K562 (cell line): ENCODE results near the gene CALM3. TPM values are rescaled to one million over a fixed set of nuclear protein-coding genes. Genes with fewer than 3 reads are reported as not detected.

Experiments used
- EGR1 ChIP-seq: fragments of 450-650 bp; conservative IDR thresholded peaks from 2 replicates; pipeline ENCODE4 v1.6.1; 2017; ENCODE audit warnings: mild to moderate bottlenecking
- ERF ChIP-seq: fragments of 450-650 bp; formaldehyde crosslinking; IDR thresholded peaks from 2 replicates; pipeline ENCODE4 v1.4.0; 2020; ENCODE audit warnings: mild to moderate bottlenecking, mixed read lengths
- EZH2 ChIP-seq: IDR thresholded peaks from 2 replicates; pipeline ENCODE4 v1.6.1; 2012; ENCODE audit warnings: low read depth, mild to moderate bottlenecking, inconsistent platforms, low read length, borderline replicate concordance
- FOXK2 ChIP-seq, 2 experiments: fragments of 450-650 bp; IDR thresholded peaks in 1 of 2; conservative IDR thresholded peaks in 1 of 2; 2 replicates each; pipeline ENCODE4 v1.6.1; 2016; ENCODE audit warnings: low read depth in 2 of 2, mild to moderate bottlenecking in 1 of 2
- GATAD2B ChIP-seq: fragments of 450-650 bp; IDR thresholded peaks from 2 replicates; pipeline ENCODE4 v1.6.1; 2017; ENCODE audit warnings: mild to moderate bottlenecking, borderline replicate concordance
- KDM5B ChIP-seq: fragments of 200-600 bp; sonication (generic); IDR thresholded peaks from 2 replicates; pipeline ENCODE4 v1.6.1; 2012; ENCODE audit warnings: low read depth, mild to moderate bottlenecking, moderate library complexity, low read length, control low read depth, inconsistent platforms; ENCODE audit not compliant: insufficient replicate concordance
- MCM3 ChIP-seq: fragments of 450-650 bp; IDR thresholded peaks from 2 replicates; pipeline ENCODE4 v1.6.1; 2016
- MECOM ChIP-seq: fragments of 250-450 bp; sonication (Bioruptor Pico); IDR thresholded peaks from 2 replicates; pipeline ENCODE4 v1.8.0; 2022; ENCODE audit warnings: inconsistent platforms
- PHF21A ChIP-seq: fragments of 450-650 bp; IDR thresholded peaks from 2 replicates; pipeline ENCODE4 v1.6.1; 2017; ENCODE audit warnings: low read depth, borderline replicate concordance
- PHF8 ChIP-seq: fragments of 200-600 bp; sonication (generic); IDR thresholded peaks from 2 replicates; pipeline ENCODE4 v1.6.1; 2012; ENCODE audit warnings: mixed run types, mild to moderate bottlenecking, inconsistent platforms, low read length, moderate library complexity, borderline replicate concordance
- RBM15 ChIP-seq: fragments of 200-400 bp; formaldehyde crosslinking; IDR thresholded peaks from 2 replicates; pipeline ENCODE4 v1.6.1; 2018; ENCODE audit warnings: mild to moderate bottlenecking, low read length, moderate library complexity; ENCODE audit not compliant: insufficient read depth
- RFX5 ChIP-seq: IDR thresholded peaks from 2 replicates; pipeline ENCODE4 v1.6.1; 2011; ENCODE audit warnings: low read depth, mild to moderate bottlenecking, improper control_type of control experiment, low read length
- SIN3B ChIP-seq: fragments of 450-650 bp; IDR thresholded peaks from 2 replicates; pipeline ENCODE4 v1.6.1; 2017; ENCODE audit warnings: low read depth, mild to moderate bottlenecking, moderate library complexity
- SMAD3 ChIP-seq: fragments of 450-650 bp; formaldehyde crosslinking; conservative IDR thresholded peaks from 2 replicates; pipeline ENCODE4 v1.4.0; 2020; ENCODE audit warnings: mild to moderate bottlenecking
- SOX6 ChIP-seq: fragments of 450-650 bp; IDR thresholded peaks from 2 replicates; pipeline ENCODE4 v1.6.1; 2014; ENCODE audit warnings: mild to moderate bottlenecking
- SRF ChIP-seq, 2 experiments: fragments of 250-450, 450-650 bp in 1 of 2; sonication (Bioruptor Pico) in 1 of 2; sonication (generic) in 1 of 2; formaldehyde crosslinking; IDR thresholded peaks; 2 replicates each; pipeline versions ENCODE4 v1.5.0 to v1.5.1; 2020 to 2022; ENCODE audit warnings: mild to moderate bottlenecking in 1 of 2, missing genetic modification reagents in 1 of 2
- TEAD1 ChIP-seq, 2 experiments: fragments of 450-650 bp in 1 of 2; sonication (generic) in 1 of 2; formaldehyde crosslinking; IDR thresholded peaks; 2 replicates each; pipeline versions ENCODE4 v1.4.0 to v1.8.0; 2020 to 2022; ENCODE audit warnings: mild to moderate bottlenecking in 2 of 2, missing genetic modification reagents in 1 of 2
- ZFP1 ChIP-seq: fragments of 450-650 bp; formaldehyde crosslinking; IDR thresholded peaks from 2 replicates; pipeline ENCODE4 v1.4.0; 2020; ENCODE audit warnings: mild to moderate bottlenecking, mixed read lengths
- ZKSCAN8 ChIP-seq: fragments of 200-800 bp; sonication (Bioruptor generic); IDR thresholded peaks from 2 replicates; pipeline ENCODE4 v1.6.1; 2016; ENCODE audit warnings: missing genetic modification characterization, missing compliant biosample characterization
- polyA plus RNA-seq, 8 experiments: library from polyadenylated mRNA; depleted of rRNA in 4 of 8; stranded (reverse) in 5 of 8; unstranded in 3 of 8; fragments of >200 nt; fragmentation: Nextera tagmentation in 2 of 8; fragmentation: Illumina TruSeq in 1 of 8; extraction: Ambion mirVana in 2 of 8; extraction: Trizol in 1 of 8; gene quantifications; 2 replicates each; pipeline versions ENCODE4 v1.2.1 to v1.2.3, GENCODE V29; 2011 to 2014; ENCODE audit warnings: inconsistent platforms in 1 of 8, missing spikeins in 1 of 8
- total RNA-seq, 7 experiments: library from RNA; depleted of rRNA in 6 of 7; stranded (reverse); fragments of >200 nt in 6 of 7; fragmentation: Illumina TruSeq in 2 of 7; extraction: Trizol in 2 of 7; gene quantifications; 2 replicates each; pipeline versions ENCODE4 v1.2.1 to v1.2.3, GENCODE V29; 2011 to 2021; ENCODE audit warnings: low replicate concordance in 1 of 7
- TF ChIP-seq, protein P1 (sequence below): sonication (generic); formaldehyde crosslinking; IDR thresholded peaks from 2 replicates; pipeline ENCODE4 v1.8.1; 2023; ENCODE audit warnings: mild to moderate bottlenecking, missing genetic modification reagents
- TF ChIP-seq, protein P2 (sequence below): IDR thresholded peaks from 2 replicates; pipeline ENCODE4 v1.6.1; 2012; ENCODE audit warnings: low read depth, low read length, improper control_type of control experiment, borderline replicate concordance
- TF ChIP-seq, protein P3 (sequence below), 3 experiments: IDR thresholded peaks in 2 of 3; conservative IDR thresholded peaks in 1 of 3; 2 replicates each; pipeline ENCODE4 v1.5.1; 2011 to 2012; ENCODE audit warnings: low read length in 3 of 3, mild to moderate bottlenecking in 3 of 3, control low read depth in 2 of 3, improper control_type of control experiment in 1 of 3, inconsistent platforms in 1 of 3, low read depth in 1 of 3, mixed read lengths in 1 of 3, moderate library complexity in 1 of 3; ENCODE audit not compliant: insufficient read depth in 2 of 3

CALM3 gene
- total and polyA plus RNA-seq, 9 of the 15 experiments (the other 6 are each of a cell fraction or from before 2014, with no cell fraction given) = 34.6 to 350 (median 156) TPM

DNA sequence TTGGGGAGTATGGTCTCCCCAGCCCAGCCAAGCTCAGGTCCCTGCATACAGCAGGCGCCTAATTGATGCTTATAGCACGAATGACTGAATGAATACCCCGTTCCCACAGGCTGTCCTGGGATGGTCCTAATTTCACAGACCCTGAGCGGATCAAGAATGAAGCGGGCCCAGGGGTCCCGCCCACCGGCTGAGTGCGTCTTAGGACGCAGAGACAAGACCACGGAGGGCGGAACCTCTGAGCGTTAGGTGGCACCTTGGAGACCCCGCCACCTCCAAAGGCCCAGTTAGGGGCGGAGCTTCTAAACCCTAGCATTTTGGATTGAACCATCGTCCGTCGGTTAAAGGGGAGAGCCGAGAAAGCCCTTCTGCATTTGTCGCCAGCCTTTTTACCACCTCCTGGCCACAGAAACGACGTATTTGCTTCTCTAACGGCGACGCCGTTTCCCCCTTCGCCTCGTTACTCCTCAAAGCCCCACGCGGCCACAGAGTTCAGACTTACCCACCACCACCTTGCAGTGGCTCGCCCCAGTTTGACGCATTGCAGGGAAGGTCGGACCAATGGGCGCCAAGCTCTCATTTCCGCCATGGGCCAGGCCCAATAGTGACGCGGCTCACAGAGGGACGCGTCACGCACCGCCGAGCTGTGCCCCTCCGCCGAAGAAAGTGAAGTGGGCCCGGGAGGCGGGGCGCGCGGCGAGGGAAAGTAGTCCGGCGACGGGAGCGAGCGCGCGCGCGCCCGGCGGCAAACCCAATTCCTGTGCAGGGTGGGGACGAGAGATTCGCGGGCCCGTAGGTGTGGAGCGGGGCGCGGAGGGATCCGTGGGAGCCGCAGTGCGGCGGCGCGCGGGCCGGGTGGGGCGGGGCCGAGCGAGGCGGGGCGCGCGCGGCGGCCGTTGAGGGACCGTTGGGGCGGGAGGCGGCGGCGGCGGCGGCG lies 479 bp upstream of the CALM3 start (continued):
- TF ChIP-seq SOX6 (peak; percentile 67), ZFP1 (no peak), ZKSCAN8 (CRISPR knock-in tag) (peak; percentile 100), SRF (CRISPR knock-in tag; IDR thresholded peaks at IDR 0.05) (peak in 1 of 2 experiments; percentile 53; a peak in 1 of 4 replicates), PHF21A (peak; percentile 92), GATAD2B (peak; percentile 74), EGR1 (peak; percentile 44; the same call in 1 of the 2 replicates), MCM3 (no peak), KDM5B (peak; percentile 93), RBM15 (no peak), ERF (CRISPR knock-in tag) (peak; percentile 90), MECOM (CRISPR knock-in tag) (peak; percentile 79), EZH2 (no peak), PHF8 (peak; percentile 84), RFX5 (no peak), FOXK2 (conservative IDR thresholded peaks at IDR 0.05 in 1 of 2, IDR thresholded peaks at IDR 0.05 in 1 of 2; ENCODE audit: low read depth in 2 of 2) (peak; percentile 50 to 100; a peak in 3 of 4 replicates), SIN3B (peak; percentile 77), SMAD3 (peak; percentile 78; the same call in 1 of the 2 replicates), TEAD1 (CRISPR knock-in tag; IDR thresholded peaks at IDR 0.05) (peak; percentile 82 to 88)
- TF ChIP-seq, protein P1, sequence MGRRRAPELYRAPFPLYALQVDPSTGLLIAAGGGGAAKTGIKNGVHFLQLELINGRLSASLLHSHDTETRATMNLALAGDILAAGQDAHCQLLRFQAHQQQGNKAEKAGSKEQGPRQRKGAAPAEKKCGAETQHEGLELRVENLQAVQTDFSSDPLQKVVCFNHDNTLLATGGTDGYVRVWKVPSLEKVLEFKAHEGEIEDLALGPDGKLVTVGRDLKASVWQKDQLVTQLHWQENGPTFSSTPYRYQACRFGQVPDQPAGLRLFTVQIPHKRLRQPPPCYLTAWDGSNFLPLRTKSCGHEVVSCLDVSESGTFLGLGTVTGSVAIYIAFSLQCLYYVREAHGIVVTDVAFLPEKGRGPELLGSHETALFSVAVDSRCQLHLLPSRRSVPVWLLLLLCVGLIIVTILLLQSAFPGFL = no peak
- TF ChIP-seq, protein P2, sequence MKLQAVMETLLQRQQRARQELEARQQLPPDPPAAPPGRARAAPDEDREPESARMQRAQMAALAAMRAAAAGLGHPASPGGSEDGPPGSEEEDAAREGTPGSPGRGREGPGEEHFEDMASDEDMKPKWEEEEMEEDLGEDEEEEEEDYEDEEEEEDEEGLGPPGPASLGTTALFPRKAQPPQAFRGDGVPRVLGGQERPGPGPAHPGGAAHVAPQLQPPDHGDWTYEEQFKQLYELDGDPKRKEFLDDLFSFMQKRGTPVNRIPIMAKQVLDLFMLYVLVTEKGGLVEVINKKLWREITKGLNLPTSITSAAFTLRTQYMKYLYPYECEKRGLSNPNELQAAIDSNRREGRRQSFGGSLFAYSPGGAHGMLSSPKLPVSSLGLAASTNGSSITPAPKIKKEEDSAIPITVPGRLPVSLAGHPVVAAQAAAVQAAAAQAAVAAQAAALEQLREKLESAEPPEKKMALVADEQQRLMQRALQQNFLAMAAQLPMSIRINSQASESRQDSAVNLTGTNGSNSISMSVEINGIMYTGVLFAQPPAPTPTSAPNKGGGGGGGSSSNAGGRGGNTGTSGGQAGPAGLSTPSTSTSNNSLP = no peak
- TF ChIP-seq, protein P3, sequence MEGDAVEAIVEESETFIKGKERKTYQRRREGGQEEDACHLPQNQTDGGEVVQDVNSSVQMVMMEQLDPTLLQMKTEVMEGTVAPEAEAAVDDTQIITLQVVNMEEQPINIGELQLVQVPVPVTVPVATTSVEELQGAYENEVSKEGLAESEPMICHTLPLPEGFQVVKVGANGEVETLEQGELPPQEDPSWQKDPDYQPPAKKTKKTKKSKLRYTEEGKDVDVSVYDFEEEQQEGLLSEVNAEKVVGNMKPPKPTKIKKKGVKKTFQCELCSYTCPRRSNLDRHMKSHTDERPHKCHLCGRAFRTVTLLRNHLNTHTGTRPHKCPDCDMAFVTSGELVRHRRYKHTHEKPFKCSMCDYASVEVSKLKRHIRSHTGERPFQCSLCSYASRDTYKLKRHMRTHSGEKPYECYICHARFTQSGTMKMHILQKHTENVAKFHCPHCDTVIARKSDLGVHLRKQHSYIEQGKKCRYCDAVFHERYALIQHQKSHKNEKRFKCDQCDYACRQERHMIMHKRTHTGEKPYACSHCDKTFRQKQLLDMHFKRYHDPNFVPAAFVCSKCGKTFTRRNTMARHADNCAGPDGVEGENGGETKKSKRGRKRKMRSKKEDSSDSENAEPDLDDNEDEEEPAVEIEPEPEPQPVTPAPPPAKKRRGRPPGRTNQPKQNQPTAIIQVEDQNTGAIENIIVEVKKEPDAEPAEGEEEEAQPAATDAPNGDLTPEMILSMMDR (IDR thresholded peaks at IDR 0.05 in 2 of 3, conservative IDR thresholded peaks at IDR 0.05 in 1 of 3; ENCODE audit: insufficient read depth in 2 of 3, low read depth in 1 of 3, low read length in 3 of 3) = no peak
